ENCODE data around the gene STARD10. TPM values are rescaled to one million over a fixed set of nuclear protein-coding genes. Genes with fewer than 3 reads are reported as not detected.
"Not testable (repeated sequence)": the region's sequence is repeated elsewhere in the genome, so short reads cannot be mapped to it uniquely, and the experiment has no call there.

STARD10 gene
- total RNA-seq, 1 experiment from 2014 or later = 15.1 TPM

- not testable (repeated sequence) for DNase-seq, H3K4me3 ChIP-seq, H3K9me3 ChIP-seq, H3K27me3 ChIP-seq, H3K36me3 ChIP-seq
Observed at GRCh38 chr11:72791228-72791627, 2.6 kb downstream of the STARD10 start.

- no peak for DNase-seq
- H3K27me3 ChIP-seq = no peaks in the 10 kb centered on the region
- no peaks in the 10 kb centered on the region for H3K36me3 ChIP-seq
- no peak overlapping the region for H3K4me3 ChIP-seq
- H3K9me3 ChIP-seq = no peaks in the 10 kb centered on the region
Observed at GRCh38 chr11:72789493-72790131, 4.2 kb downstream of the STARD10 start.

- Histone ChIP-seq H3K4me3 (no peak overlapping the region), H3K36me3 (no peaks in the 10 kb centered on the region), H3K27me3 (no peaks in the 10 kb centered on the region), H3K9me3 (no peaks in the 10 kb centered on the region)
- no peak for DNase-seq
Observed at GRCh38 chr11:72788241-72788640, 5.6 kb downstream of the STARD10 start.

- Histone ChIP-seq H3K36me3 (no peaks in the 10 kb centered on the region), H3K4me3 (no peak overlapping the region), H3K9me3 (no peaks in the 10 kb centered on the region), H3K27me3 (no peaks in the 10 kb centered on the region)
- no peak for DNase-seq
Observed at GRCh38 chr11:72787216-72788104, 6.4 kb downstream of the STARD10 start.

- DNase-seq = no peak
- H3K9me3 ChIP-seq = no peaks in the 10 kb centered on the region
- no peaks in the 10 kb centered on the region for H3K36me3 ChIP-seq
- no peak overlapping the region for H3K4me3 ChIP-seq
- H3K27me3 ChIP-seq = no peaks in the 10 kb centered on the region
Observed at GRCh38 chr11:72786305-72787215, 7.3 kb downstream of the STARD10 start.

GRCh38 chr11:72784662-72785061, 9.2 kb downstream of the STARD10 start:
- no peaks in the 10 kb centered on the region for H3K9me3 ChIP-seq

GRCh38 chr11:72783144-72783905, 10.5 kb downstream of the STARD10 start:
- Histone ChIP-seq H3K36me3 (no peaks in the 10 kb centered on the region), H3K27me3 (no peaks in the 10 kb centered on the region)
- no peak for DNase-seq

More at GRCh38 chr11:72784662-72785061, 9.2 kb downstream of the STARD10 start:
- Histone ChIP-seq H3K4me3 (no peak overlapping the region), H3K36me3 (no peaks in the 10 kb centered on the region), H3K27me3 (no peaks in the 10 kb centered on the region)
- no peak for DNase-seq

GRCh38 chr11:72782081-72782920, 11.5 kb downstream of the STARD10 start:
- no peak overlapping the region for H3K4me3 ChIP-seq
- no peak for DNase-seq
- H3K27me3 ChIP-seq = no peaks in the 10 kb centered on the region
- H3K36me3 ChIP-seq = no peaks in the 10 kb centered on the region
- H3K9me3 ChIP-seq = no peaks in the 10 kb centered on the region

More at GRCh38 chr11:72783144-72783905, 10.5 kb downstream of the STARD10 start:
- no peaks in the 10 kb centered on the region for H3K9me3 ChIP-seq
- no peak overlapping the region for H3K4me3 ChIP-seq

GRCh38 chr11:72781313-72782080, 12.3 kb downstream of the STARD10 start:
- H3K4me3 ChIP-seq = no peak overlapping the region
- H3K9me3 ChIP-seq = no peaks in the 10 kb centered on the region
- no peaks in the 10 kb centered on the region for H3K27me3 ChIP-seq
- no peak for DNase-seq
- H3K36me3 ChIP-seq = no peaks in the 10 kb centered on the region

GRCh38 chr11:72781063-72781312, 12.9 kb downstream of the STARD10 start:
- H3K36me3 ChIP-seq = no peaks in the 10 kb centered on the region
- no peak overlapping the region for H3K4me3 ChIP-seq
- no peaks in the 10 kb centered on the region for H3K9me3 ChIP-seq
- H3K27me3 ChIP-seq = no peaks in the 10 kb centered on the region
- DNase-seq = no peak

GRCh38 chr11:72780296-72781062, 13.4 kb downstream of the STARD10 start:
- H3K36me3 ChIP-seq = no peaks in the 10 kb centered on the region
- H3K27me3 ChIP-seq = no peaks in the 10 kb centered on the region
- DNase-seq = no peak
- no peak overlapping the region for H3K4me3 ChIP-seq
- no peaks in the 10 kb centered on the region for H3K9me3 ChIP-seq

GRCh38 chr11:72779495-72780128, 14.2 kb downstream of the STARD10 start:
- H3K9me3 ChIP-seq = no peaks in the 10 kb centered on the region
- no peak overlapping the region for H3K4me3 ChIP-seq
- DNase-seq = no peak
- no peaks in the 10 kb centered on the region for H3K27me3 ChIP-seq
- H3K36me3 ChIP-seq = no peaks in the 10 kb centered on the region

- H3K36me3 ChIP-seq = no peaks in the 10 kb centered on the region
- DNase-seq = no peak
- no peak overlapping the region for H3K4me3 ChIP-seq
- H3K9me3 ChIP-seq = no peaks in the 10 kb centered on the region
- H3K27me3 ChIP-seq = no peaks in the 10 kb centered on the region
Observed at GRCh38 chr11:72778535-72779494, 15.0 kb downstream of the STARD10 start.
